Measurements from ENCODE around the gene GSN.

GSN gene

GRCh38 chr9:121317737-121318630 lies 50.0 kb downstream of the GSN start:
- Histone ChIP-seq H3F3A (ENCODE audit: low read depth) (0 out of 2 replicates have a peak, but pooled peaks cover 4% of the 10 kb centered on the region), H3K9me3 (ENCODE audit: insufficient read depth, low read depth, low read length) (no peaks in the 10 kb centered on the region), H3K27me3 (ENCODE audit: insufficient read depth, low read length, poor library complexity, severe bottlenecking) (no peaks in the 10 kb centered on the region), H3K9ac (ENCODE audit: low read depth, low read length, poor library complexity, severe bottlenecking) (no peak overlapping the region), H3K4me3 (ENCODE audit: low read length, poor library complexity, severe bottlenecking) (no peak overlapping the region), H3K79me2 (ENCODE audit: insufficient read depth, low read length) (no peaks in the 10 kb centered on the region), H3K4me2 (ENCODE audit: low read depth, low read length, poor library complexity, severe bottlenecking) (no peak overlapping the region), H3K4me1 (ENCODE audit: insufficient read depth, low read length, poor library complexity, severe bottlenecking) (peaks cover 19% of the 10 kb centered on the region), H3K9me2 (replicated peaks; ENCODE audit: low read depth, low read length) (no peaks in the 10 kb centered on the region), H3K36me3 (ENCODE audit: insufficient read depth, low read length) (peaks cover 4% of the 10 kb centered on the region; the same call in 1 of the 2 replicates), H2AFZ (ENCODE audit: low read length) (no peak overlapping the region), H4K20me1 (ENCODE audit: insufficient read depth, low read length, poor library complexity, severe bottlenecking) (no peaks in the 10 kb centered on the region)
- no peak for TF ChIP-seq CTCF (conservative IDR thresholded peaks at IDR 0.05; ENCODE audit: low read length)
- no peak for TF ChIP-seq EZH2phosphoT487 (IDR thresholded peaks at IDR 0.05; ENCODE audit: borderline replicate concordance)

GRCh38 chr9:121318631-121319382 lies 50.8 kb downstream of the GSN start:
- Histone ChIP-seq H3K79me2 (ENCODE audit: insufficient read depth, low read length) (no peaks in the 10 kb centered on the region), H3F3A (ENCODE audit: low read depth) (0 out of 2 replicates have a peak, but pooled peaks cover 4% of the 10 kb centered on the region), H3K4me3 (ENCODE audit: low read length, poor library complexity, severe bottlenecking) (no peak overlapping the region), H3K36me3 (ENCODE audit: insufficient read depth, low read length) (peaks cover 4% of the 10 kb centered on the region; the same call in 1 of the 2 replicates), H3K27me3 (ENCODE audit: insufficient read depth, low read length, poor library complexity, severe bottlenecking) (no peaks in the 10 kb centered on the region), H3K9me2 (replicated peaks; ENCODE audit: low read depth, low read length) (no peaks in the 10 kb centered on the region), H2AFZ (ENCODE audit: low read length) (no peak overlapping the region), H4K20me1 (ENCODE audit: insufficient read depth, low read length, poor library complexity, severe bottlenecking) (no peaks in the 10 kb centered on the region), H3K9me3 (ENCODE audit: insufficient read depth, low read depth, low read length) (no peaks in the 10 kb centered on the region), H3K4me1 (ENCODE audit: insufficient read depth, low read length, poor library complexity, severe bottlenecking) (peaks cover 19% of the 10 kb centered on the region), H3K9ac (ENCODE audit: low read depth, low read length, poor library complexity, severe bottlenecking) (no peak overlapping the region), H3K4me2 (ENCODE audit: low read depth, low read length, poor library complexity, severe bottlenecking) (no peak overlapping the region)
- TF ChIP-seq EZH2phosphoT487 (IDR thresholded peaks at IDR 0.05; ENCODE audit: borderline replicate concordance) = no peak

- Histone ChIP-seq H3K9me3 (ENCODE audit: insufficient read depth, low read depth, low read length) (no peaks in the 10 kb centered on the region), H3K4me3 (ENCODE audit: low read length, poor library complexity, severe bottlenecking) (no peak overlapping the region), H3K36me3 (ENCODE audit: insufficient read depth, low read length) (peaks cover 4% of the 10 kb centered on the region; the same call in 1 of the 2 replicates), H3K4me2 (ENCODE audit: low read depth, low read length, poor library complexity, severe bottlenecking) (no peak overlapping the region), H3K4me1 (ENCODE audit: insufficient read depth, low read length, poor library complexity, severe bottlenecking) (peaks cover 19% of the 10 kb centered on the region), H4K20me1 (ENCODE audit: insufficient read depth, low read length, poor library complexity, severe bottlenecking) (no peaks in the 10 kb centered on the region), H3K9me2 (replicated peaks; ENCODE audit: low read depth, low read length) (no peaks in the 10 kb centered on the region), H3K9ac (ENCODE audit: low read depth, low read length, poor library complexity, severe bottlenecking) (no peak overlapping the region), H3F3A (ENCODE audit: low read depth) (0 out of 2 replicates have a peak, but pooled peaks cover 4% of the 10 kb centered on the region), H3K79me2 (ENCODE audit: insufficient read depth, low read length) (no peaks in the 10 kb centered on the region), H3K27me3 (ENCODE audit: insufficient read depth, low read length, poor library complexity, severe bottlenecking) (no peaks in the 10 kb centered on the region), H2AFZ (ENCODE audit: low read length) (no peak overlapping the region)
- TF ChIP-seq CTCF (conservative IDR thresholded peaks at IDR 0.05; ENCODE audit: low read length) (no peak), EZH2phosphoT487 (IDR thresholded peaks at IDR 0.05; ENCODE audit: borderline replicate concordance) (no peak)
Measured at GRCh38 chr9:121319383-121319780, 51.4 kb downstream of the GSN start.
